Endodermal cell (in vitro differentiated cells): ENCODE results near the gene PAWR. TPM values are rescaled to one million over a fixed set of nuclear protein-coding genes. Genes with fewer than 3 reads are reported as not detected.

Experiments
- DNase-seq: peaks from one replicate; pipeline ENCODE4 v3.0.0-alpha.2; 2017
- H3K27ac ChIP-seq: 2 replicates; pipeline ENCODE4 v1.5.1; 2013; ENCODE audit warnings: mild to moderate bottlenecking, low read depth, low read length, moderate library complexity
- H3K27me3 ChIP-seq: 2 replicates; pipeline ENCODE4 v1.6.1; 2013; ENCODE audit warnings: mild to moderate bottlenecking, low read length, moderate library complexity; ENCODE audit not compliant: insufficient read depth, control insufficient read depth, poor library complexity, severe bottlenecking
- H3K36me3 ChIP-seq: 2 replicates; pipeline ENCODE4 v1.7.0; 2013; ENCODE audit warnings: mild to moderate bottlenecking, low read length, moderate library complexity; ENCODE audit not compliant: control insufficient read depth, insufficient read depth
- H3K4me1 ChIP-seq: one replicate; pipeline ENCODE4 v1.7.0; 2013; ENCODE audit warnings: low read length; ENCODE audit not compliant: control insufficient read depth, insufficient read depth
- H3K4me3 ChIP-seq: 2 replicates; pipeline ENCODE4 v1.5.1; 2013; ENCODE audit warnings: mild to moderate bottlenecking, low read length, moderate library complexity
- H3K9ac ChIP-seq: 2 replicates; pipeline ENCODE4 v1.6.1; 2013; ENCODE audit warnings: mild to moderate bottlenecking, low read length, moderate library complexity; ENCODE audit not compliant: poor library complexity, severe bottlenecking; ENCODE audit errors: extremely low read depth
- H3K9me3 ChIP-seq: 2 replicates; pipeline ENCODE4 v1.6.1; 2013; ENCODE audit warnings: mild to moderate bottlenecking, low read length, moderate library complexity; ENCODE audit not compliant: control insufficient read depth
- H3K27ac Mint-ChIP-seq: 2 replicates; pipeline ENCODE4 v1.8.0; 2020; ENCODE audit warnings: mixed read lengths
- H3K27me3 Mint-ChIP-seq: 2 replicates; pipeline ENCODE4 v1.8.0; 2021; ENCODE audit warnings: mild to moderate bottlenecking, mixed read lengths; ENCODE audit not compliant: insufficient read depth
- H3K36me3 Mint-ChIP-seq: 2 replicates; pipeline ENCODE4 v1.8.0; 2020; ENCODE audit warnings: low read depth, mixed read lengths
- H3K4me1 Mint-ChIP-seq: 2 replicates; pipeline ENCODE4 v1.8.0; 2020; ENCODE audit warnings: mixed read lengths
- H3K4me3 Mint-ChIP-seq: 2 replicates; pipeline ENCODE4 v1.8.0; 2020; ENCODE audit warnings: mild to moderate bottlenecking, moderate library complexity, mixed read lengths
- H3K9me3 Mint-ChIP-seq: 2 replicates; pipeline ENCODE4 v1.8.0; 2020; ENCODE audit warnings: mild to moderate bottlenecking, mixed read lengths
- CTCF ChIP-seq: fragments of 200-600 bp; sonication (generic); conservative IDR thresholded peaks from 2 replicates; pipeline ENCODE4 v1.5.0; 2021; ENCODE audit warnings: antibody characterized with exemption, mild to moderate bottlenecking
- WGBS, 2 experiments: methylation state at CpG; one replicate each; pipeline versions ENCODE4 v1.1.5 to v1.1.7; 2013; ENCODE audit warnings: missing lambda C conversion rate in 2 of 2, mixed read lengths in 1 of 2; ENCODE audit not compliant: insufficient coverage in 1 of 2, insufficient read length in 1 of 2; 5-methylcytosine and 5-hydroxymethylcytosine counted together
- total RNA-seq, 2 donors: library from RNA; stranded (reverse); fragmentation: NEBNext Ultra II Directional in 1 of 2; extraction: Animal tissue kit (Norgen Biotek cat#: 25700) in 1 of 2; gene quantifications; 2 replicates in 1 of 2; 3 replicates in 1 of 2; pipeline ENCODE4 v1.2.1, GENCODE V29; 2021

The PAWR gene
- total RNA-seq, 2 donors from 2014 or later: 128 to 147 TPM

GRCh38 chr12:79563021-79563740 lies 127.6 kb downstream of the PAWR start:
- peaks cover 70% of the 10 kb centered on the region for H3K9me3 Mint-ChIP-seq
- Histone ChIP-seq H3K27ac (no peak overlapping the region), H3K27me3 (no peaks in the 10 kb centered on the region), H3K4me3 (peak overlapping the region; percentile 8), H3K9me3 (peaks cover 73% of the 10 kb centered on the region), H3K4me1 (no peaks in the 10 kb centered on the region), H3K36me3 (peaks cover 71% of the 10 kb centered on the region), H3K9ac (no peak overlapping the region)
- TF ChIP-seq CTCF: no peak
- no peak overlapping the region for H3K4me3 Mint-ChIP-seq
- peaks cover 89% of the 10 kb centered on the region for H3K36me3 Mint-ChIP-seq
- DNase-seq: no peak
- H3K27me3 Mint-ChIP-seq: no peaks in the 10 kb centered on the region
- WGBS, 2 experiments: 100% methylated on average over 1 to 2 of the region's 3 CpGs
- H3K4me1 Mint-ChIP-seq: peaks cover 1% of the 10 kb centered on the region
- H3K27ac Mint-ChIP-seq: no peak overlapping the region

- Histone ChIP-seq H3K27me3 (no peaks in the 10 kb centered on the region), H3K4me1 (no peaks in the 10 kb centered on the region), H3K4me3 (no peak overlapping the region), H3K9me3 (peaks cover 67% of the 10 kb centered on the region), H3K9ac (no peak overlapping the region), H3K27ac (no peak overlapping the region), H3K36me3 (peaks cover 58% of the 10 kb centered on the region)
- Mint-ChIP-seq H3K4me3 (no peak overlapping the region), H3K4me1 (peaks cover 11% of the 10 kb centered on the region), H3K36me3 (peaks cover 73% of the 10 kb centered on the region), H3K27ac (no peak overlapping the region), H3K9me3 (peaks cover 67% of the 10 kb centered on the region), H3K27me3 (no peaks in the 10 kb centered on the region)
- WGBS, 2 experiments: 96% methylated on average over 17 to 35 of the region's 35 CpGs
- no peak for TF ChIP-seq CTCF
- peak; percentile 71 for DNase-seq
Measured at GRCh38 chr12:79561401-79562132, 129.2 kb downstream of the PAWR start.

GRCh38 chr12:79560225-79560889 lies 130.4 kb downstream of the PAWR start:
- peaks cover 11% of the 10 kb centered on the region for H3K4me1 Mint-ChIP-seq
- H3K4me3 Mint-ChIP-seq: no peak overlapping the region
- Histone ChIP-seq H3K27ac (no peak overlapping the region), H3K4me1 (no peaks in the 10 kb centered on the region), H3K27me3 (no peaks in the 10 kb centered on the region), H3K36me3 (peaks cover 48% of the 10 kb centered on the region), H3K9ac (no peak overlapping the region), H3K9me3 (peaks cover 54% of the 10 kb centered on the region), H3K4me3 (peak overlapping the region; percentile 59)
- no peak overlapping the region for H3K27ac Mint-ChIP-seq
- 93 to 98% methylated on average over 3 to 6 of the region's 6 CpGs for WGBS, 2 experiments
- H3K27me3 Mint-ChIP-seq: no peaks in the 10 kb centered on the region
- no peak for TF ChIP-seq CTCF
- DNase-seq: no peak
- peaks cover 63% of the 10 kb centered on the region for H3K36me3 Mint-ChIP-seq
- H3K9me3 Mint-ChIP-seq: peaks cover 55% of the 10 kb centered on the region
